GM06990 (cell line): ENCODE measurements around the gene NGEF.

Source experiments
- DNase-seq: peaks from one replicate; pipeline ENCODE4 v3.0.0-alpha.2; 2011; ENCODE audit not compliant: insufficient read length; ENCODE audit errors: extremely low read depth
- H3K27me3 ChIP-seq: replicated peaks from 2 replicates; pipeline ENCODE4 v1.6.0; 2011; ENCODE audit warnings: low read length; ENCODE audit not compliant: control insufficient read depth, insufficient read depth
- H3K36me3 ChIP-seq: 2 replicates; pipeline ENCODE4 v1.5.1; 2011; ENCODE audit warnings: low read length; ENCODE audit not compliant: control insufficient read depth, insufficient read depth
- H3K4me3 ChIP-seq: replicated peaks from 2 replicates; pipeline ENCODE4 v1.5.1; 2011; ENCODE audit warnings: low read depth, mild to moderate bottlenecking, control low read depth, low read length
- TF ChIP-seq, protein P1 (sequence below): IDR thresholded peaks from 2 replicates; pipeline ENCODE4 v1.5.1; 2011; ENCODE audit warnings: low read length, control low read depth, mild to moderate bottlenecking, inconsistent platforms; ENCODE audit not compliant: insufficient read depth, poor library complexity, severe bottlenecking

The NGEF gene

DNA sequence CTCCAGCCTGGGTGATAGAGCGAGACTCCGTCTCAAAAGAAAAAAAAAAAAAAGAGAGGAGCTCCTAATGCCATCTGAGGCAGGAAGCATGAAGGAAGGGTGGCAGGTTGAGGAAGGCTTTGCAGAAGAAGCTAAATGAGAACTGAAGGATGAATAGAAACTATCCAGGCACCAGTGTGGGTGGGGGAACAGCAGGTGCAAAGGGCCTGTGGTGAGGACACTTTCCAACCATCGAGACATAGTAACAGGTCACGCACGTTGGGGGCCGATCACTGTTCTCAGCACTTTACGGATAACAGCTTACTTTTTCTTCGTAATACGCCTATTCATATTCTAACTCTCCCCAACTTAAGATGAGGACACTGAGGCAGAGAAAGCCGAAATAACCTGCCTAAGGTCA is 58.4 kb downstream of the NGEF start:
- Histone ChIP-seq H3K36me3 (no peaks in the 10 kb centered on the region), H3K27me3 (no peaks in the 10 kb centered on the region), H3K4me3 (no peak overlapping the region)
- TF ChIP-seq, protein P1, sequence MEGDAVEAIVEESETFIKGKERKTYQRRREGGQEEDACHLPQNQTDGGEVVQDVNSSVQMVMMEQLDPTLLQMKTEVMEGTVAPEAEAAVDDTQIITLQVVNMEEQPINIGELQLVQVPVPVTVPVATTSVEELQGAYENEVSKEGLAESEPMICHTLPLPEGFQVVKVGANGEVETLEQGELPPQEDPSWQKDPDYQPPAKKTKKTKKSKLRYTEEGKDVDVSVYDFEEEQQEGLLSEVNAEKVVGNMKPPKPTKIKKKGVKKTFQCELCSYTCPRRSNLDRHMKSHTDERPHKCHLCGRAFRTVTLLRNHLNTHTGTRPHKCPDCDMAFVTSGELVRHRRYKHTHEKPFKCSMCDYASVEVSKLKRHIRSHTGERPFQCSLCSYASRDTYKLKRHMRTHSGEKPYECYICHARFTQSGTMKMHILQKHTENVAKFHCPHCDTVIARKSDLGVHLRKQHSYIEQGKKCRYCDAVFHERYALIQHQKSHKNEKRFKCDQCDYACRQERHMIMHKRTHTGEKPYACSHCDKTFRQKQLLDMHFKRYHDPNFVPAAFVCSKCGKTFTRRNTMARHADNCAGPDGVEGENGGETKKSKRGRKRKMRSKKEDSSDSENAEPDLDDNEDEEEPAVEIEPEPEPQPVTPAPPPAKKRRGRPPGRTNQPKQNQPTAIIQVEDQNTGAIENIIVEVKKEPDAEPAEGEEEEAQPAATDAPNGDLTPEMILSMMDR, result no peak
- no peak for DNase-seq

DNA sequence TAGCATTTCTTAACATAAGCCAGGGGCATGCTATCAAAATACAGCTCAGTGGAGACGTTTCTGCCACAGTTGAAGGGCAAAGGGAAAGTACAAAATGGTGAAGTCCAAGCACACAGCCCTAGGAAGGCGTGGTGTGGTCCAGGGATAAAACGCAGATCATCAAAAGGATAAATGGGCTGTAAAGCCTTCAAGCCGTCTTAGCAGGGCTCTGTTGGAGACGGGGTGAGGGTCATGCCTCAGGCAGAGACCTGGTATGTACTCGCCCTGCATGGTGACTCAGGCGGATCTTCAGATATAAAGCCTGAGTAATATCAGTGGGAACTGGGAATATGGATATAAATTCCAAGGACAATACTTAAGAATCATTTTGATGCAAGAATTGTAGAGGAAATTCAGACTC is 61.2 kb downstream of the NGEF start:
- TF ChIP-seq, protein P1, result no peak
- no peak for DNase-seq
- no peaks in the 10 kb centered on the region for H3K36me3 ChIP-seq
- no peaks in the 10 kb centered on the region for H3K27me3 ChIP-seq
- no peak overlapping the region for H3K4me3 ChIP-seq

DNA sequence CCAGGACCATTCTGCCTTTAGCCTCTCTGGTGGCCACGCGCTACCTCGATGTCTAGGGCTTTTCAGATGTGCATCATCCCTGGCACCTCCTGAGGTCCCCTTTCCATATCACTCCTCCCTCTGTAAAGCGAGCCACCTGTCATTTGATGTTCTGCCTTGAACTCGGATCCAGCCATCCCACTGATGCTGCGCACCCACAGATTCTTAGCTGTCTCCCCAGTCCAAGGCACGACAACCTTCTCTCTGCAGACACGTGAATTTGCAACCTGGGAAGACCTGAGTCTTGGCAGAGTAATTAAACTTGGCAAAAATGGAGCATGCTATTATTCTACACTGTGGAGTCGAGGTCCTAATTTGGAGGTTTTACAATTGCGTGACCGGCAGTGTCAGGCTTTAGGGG is 61.9 kb downstream of the NGEF start:
- no peak for DNase-seq
- TF ChIP-seq, protein P1, result no peak
- no peak overlapping the region for H3K4me3 ChIP-seq
- no peaks in the 10 kb centered on the region for H3K27me3 ChIP-seq
- H3K36me3 ChIP-seq, result no peaks in the 10 kb centered on the region

DNA sequence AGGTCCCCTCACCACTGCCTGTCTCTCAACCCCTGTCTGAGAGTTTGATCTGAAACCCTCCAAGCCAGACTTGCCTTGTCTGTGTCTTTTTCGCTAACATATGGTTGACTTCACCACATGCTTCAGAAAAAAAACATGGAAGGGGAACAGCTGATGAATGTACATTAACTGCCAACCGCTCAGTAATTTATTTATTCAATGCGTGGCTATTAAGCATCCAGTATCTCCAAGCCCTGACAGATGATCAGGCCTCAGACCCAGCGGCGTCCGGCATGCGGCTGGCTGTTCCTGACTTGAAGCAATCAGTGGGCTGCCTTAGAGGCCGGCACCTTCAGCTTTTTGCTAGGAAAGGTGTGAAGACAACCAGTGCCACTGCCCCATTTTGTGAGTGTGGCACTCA is 62.3 kb downstream of the NGEF start:
- TF ChIP-seq, protein P1, result no peak
- Histone ChIP-seq H3K4me3 (no peak overlapping the region), H3K27me3 (no peaks in the 10 kb centered on the region), H3K36me3 (no peaks in the 10 kb centered on the region)
- no peak for DNase-seq

DNA sequence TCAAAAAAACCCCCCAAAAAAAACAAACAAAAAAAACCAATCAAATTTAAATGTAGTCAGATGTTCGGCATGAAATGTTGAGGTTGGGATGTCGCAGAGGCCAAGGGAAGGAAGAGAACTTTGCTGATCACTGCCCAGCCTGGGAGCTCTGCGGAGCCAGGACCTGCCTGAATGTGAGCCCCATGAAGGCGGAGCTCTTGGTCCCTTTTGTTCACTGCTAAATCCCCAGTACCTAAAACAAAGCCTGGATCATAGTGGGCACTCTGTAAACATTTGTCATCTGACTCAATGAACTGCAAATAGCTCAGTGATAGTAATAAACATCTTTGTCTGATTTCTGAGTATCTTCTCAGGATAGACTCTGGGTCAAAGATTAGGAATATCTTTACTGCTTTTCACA is 64.0 kb downstream of the NGEF start:
- no peaks in the 10 kb centered on the region for H3K27me3 ChIP-seq
- H3K4me3 ChIP-seq, result no peak overlapping the region
- TF ChIP-seq, protein P1, result no peak
- no peaks in the 10 kb centered on the region for H3K36me3 ChIP-seq
- no peak for DNase-seq

DNA sequence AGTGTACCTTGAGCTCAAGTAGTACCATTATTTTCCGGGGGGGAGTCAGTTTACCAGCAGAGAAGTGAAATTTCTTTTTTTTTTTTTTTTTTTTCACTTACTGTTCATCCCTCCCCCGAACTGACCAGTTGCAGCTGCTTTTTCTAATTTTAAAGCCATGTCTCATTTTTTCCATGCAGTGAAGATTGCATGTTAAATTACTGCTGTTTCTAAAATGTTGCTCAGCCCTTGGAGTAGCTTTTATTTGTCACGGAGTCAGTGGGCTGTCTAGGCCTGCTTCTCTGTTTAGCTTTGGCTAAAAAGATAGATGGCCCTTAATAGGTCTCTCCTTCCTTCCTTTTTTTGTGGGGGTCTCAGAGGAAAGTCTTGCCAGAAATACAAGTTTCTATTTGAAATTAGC is 70.2 kb downstream of the NGEF start:
- no peak for DNase-seq
- TF ChIP-seq, protein P1, result no peak
- Histone ChIP-seq H3K36me3 (no peaks in the 10 kb centered on the region), H3K27me3 (no peaks in the 10 kb centered on the region), H3K4me3 (no peak overlapping the region)
